ENCODE results near the gene CTDSP1. TPM values are rescaled to one million over a fixed set of nuclear protein-coding genes. Genes with fewer than 3 reads are reported as not detected.

Gene CTDSP1
- total RNA-seq, 4 donors from 2014 or later = 47.3 to 87.4 (median 58.0) TPM

DNA sequence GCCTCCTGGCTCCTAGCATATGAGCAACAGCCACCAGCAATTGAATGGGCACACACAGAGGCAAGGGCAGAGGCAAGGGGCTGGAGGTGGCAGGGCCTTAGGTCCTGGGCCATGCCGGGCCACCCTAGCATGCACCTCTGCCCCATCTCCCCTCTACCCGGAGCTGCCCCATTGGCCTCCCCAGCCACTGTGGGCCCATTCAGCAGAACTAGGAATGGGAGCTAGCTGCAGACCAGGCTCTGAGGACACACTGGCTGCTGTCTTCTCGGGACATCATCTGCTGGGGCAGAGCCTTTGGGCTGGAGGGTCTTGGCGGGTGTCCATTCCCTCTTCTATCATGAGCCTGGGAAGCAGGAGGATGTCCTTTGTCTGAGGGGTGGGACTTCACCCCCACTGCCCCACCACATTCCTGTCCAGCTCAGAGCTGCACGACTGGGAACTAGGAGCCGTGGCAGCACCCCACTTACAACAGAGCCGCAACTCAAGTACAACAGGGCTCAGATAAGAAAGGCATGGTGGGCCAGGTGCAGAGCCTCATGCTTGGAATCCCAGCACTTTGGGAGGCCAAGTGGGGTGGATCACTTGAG lies 20.1 kb downstream of the CTDSP1 start:
- Histone ChIP-seq H3K4me3 (no peak overlapping the region), H3K27ac (no peak overlapping the region), H3K4me1 (no peaks in the 10 kb centered on the region), H3K27me3 (no peaks in the 10 kb centered on the region), H3K36me3 (no peaks in the 10 kb centered on the region), H3K9me3 (no peaks in the 10 kb centered on the region)
- intact Hi-C loops (cut with DNase I) = loop anchor here (5.0 kb wide), 1 partner anchor 43 kb away; no protein-coding TSS in a partner anchor
- WGBS, 2 donors = 94% methylated on average over 2 of the region's 7 CpGs; no CpG with 5 or more reads in 1 of the 2 donors
- no peak for DNase-seq
- TF ChIP-seq POLR2A (IDR thresholded peaks at IDR 0.05) (no peak), CTCF (IDR thresholded peaks at IDR 0.05) (no peak)

DNA sequence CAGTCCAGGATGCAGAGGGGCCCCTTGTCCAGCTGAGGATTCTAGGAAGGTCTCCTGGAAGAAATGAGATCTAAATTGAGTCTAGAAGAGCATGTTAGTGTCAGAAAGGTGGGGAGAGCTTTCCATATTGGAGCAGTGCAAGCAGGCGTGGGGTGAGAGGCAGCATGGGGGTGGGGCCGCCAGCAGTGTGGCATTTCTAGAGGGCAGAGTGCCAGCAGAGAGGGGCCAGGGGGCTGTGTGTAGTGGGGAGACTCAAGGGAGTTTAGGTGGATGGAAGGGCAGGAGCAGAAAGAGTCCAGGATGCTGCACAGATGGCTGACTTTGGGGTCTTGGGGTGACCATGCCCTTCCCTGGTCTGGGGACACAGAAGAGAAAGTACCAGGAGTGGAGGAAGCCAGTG lies 21.4 kb downstream of the CTDSP1 start:
- intact Hi-C loops (cut with DNase I) = no loop called here
- Histone ChIP-seq H3K27me3 (no peaks in the 10 kb centered on the region), H3K9me3 (no peaks in the 10 kb centered on the region), H3K4me3 (no peak overlapping the region), H3K27ac (no peak overlapping the region), H3K36me3 (no peaks in the 10 kb centered on the region), H3K4me1 (no peaks in the 10 kb centered on the region)
- TF ChIP-seq CTCF (IDR thresholded peaks at IDR 0.05) (no peak), POLR2A (IDR thresholded peaks at IDR 0.05) (no peak)
- 82 to 88% methylated on average over 2 of the region's 2 CpGs for WGBS, 2 donors
- no peak for DNase-seq

DNA sequence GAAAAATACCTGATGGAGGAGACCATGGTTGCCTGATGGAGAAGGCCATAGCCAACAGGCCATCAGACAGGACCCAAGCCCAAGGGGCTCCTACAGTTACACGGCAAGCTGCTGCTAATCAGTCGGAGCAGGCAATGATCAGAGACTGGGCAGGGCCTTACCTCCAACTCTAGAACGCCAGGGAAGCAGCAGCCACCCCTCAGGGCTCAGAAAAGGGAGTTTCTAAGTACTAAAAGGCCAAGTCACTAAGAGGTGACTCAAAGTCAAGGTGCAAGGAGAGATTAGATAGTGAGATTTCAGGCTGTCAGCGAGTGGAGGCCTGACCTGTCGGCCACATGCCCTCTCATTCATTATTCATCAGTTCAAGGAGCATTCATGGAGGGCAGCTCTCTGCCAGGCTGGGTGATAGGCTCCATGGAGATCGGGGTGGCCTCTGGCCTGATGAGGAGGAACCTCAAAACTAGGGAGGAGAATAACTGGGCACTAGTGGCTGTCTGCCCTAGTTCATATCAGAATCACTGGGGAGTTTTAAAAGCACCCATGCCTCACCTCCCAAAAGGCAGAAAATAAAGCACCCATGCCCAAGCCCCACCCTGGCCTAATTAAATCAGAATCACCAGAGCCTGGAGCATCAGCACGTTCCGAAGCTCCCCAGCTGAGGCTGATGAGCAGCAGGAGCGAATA lies 22.9 kb downstream of the CTDSP1 start:
- Histone ChIP-seq H3K27ac (no peak overlapping the region), H3K36me3 (no peaks in the 10 kb centered on the region), H3K4me3 (no peak overlapping the region), H3K27me3 (no peaks in the 10 kb centered on the region), H3K4me1 (no peaks in the 10 kb centered on the region), H3K9me3 (no peaks in the 10 kb centered on the region)
- 75 to 79% methylated on average over 7 of the region's 9 CpGs for WGBS, 2 donors
- TF ChIP-seq CTCF (IDR thresholded peaks at IDR 0.05) = no peak
- no peak for TF ChIP-seq POLR2A (IDR thresholded peaks at IDR 0.05)
- no peak for DNase-seq
- intact Hi-C loops (cut with DNase I) = no loop called here

- DNase-seq = no peak
- 77 to 79% methylated on average over 7 to 8 of the region's 9 CpGs for WGBS, 2 donors
- H3K36me3 ChIP-seq = no peaks in the 10 kb centered on the region
Measured at GRCh38 chr2:218423584-218423983, 23.9 kb downstream of the CTDSP1 start.

More at GRCh38 chr2:218423584-218423983, 23.9 kb downstream of the CTDSP1 start:
- intact Hi-C loops (cut with DNase I) = no loop called here
- H3K9me3 ChIP-seq = no peaks in the 10 kb centered on the region
- no peaks in the 10 kb centered on the region for H3K4me1 ChIP-seq
- TF ChIP-seq CTCF (IDR thresholded peaks at IDR 0.05) = no peak
- TF ChIP-seq POLR2A (IDR thresholded peaks at IDR 0.05) = no peak
- no peak overlapping the region for H3K4me3 ChIP-seq
- no peak overlapping the region for H3K27ac ChIP-seq
- no peaks in the 10 kb centered on the region for H3K27me3 ChIP-seq
